AG04450 (cell line): Measurements from ENCODE around the gene EVL. TPM values are rescaled to one million over a fixed set of nuclear protein-coding genes. Genes with fewer than 3 reads are reported as not detected.

Source experiments
- CTCF ChIA-PET: fragments of 300-600, 350-600 bp; formaldehyde crosslinking; extraction: SDS; loops from one replicate; lab custom pipeline; 2022; ENCODE audit warnings: antibody characterized with exemption, inconsistent platforms; lab: Charles Lee
- POLR2A ChIA-PET: fragments of 350-600 bp; formaldehyde crosslinking; extraction: SDS; loops from one replicate; lab custom pipeline; 2021; ENCODE audit warnings: antibody characterized with exemption, inconsistent platforms; lab: Yijun Ruan, JAX
- DNase-seq: peaks from one replicate; pipeline ENCODE4 v3.0.0-alpha.2; 2011; ENCODE audit warnings: low read depth, low spot score
- H3K27ac ChIP-seq: one replicate; pipeline ENCODE4 v1.5.1; 2012; ENCODE audit warnings: low read depth, low read length, control low read depth
- H3K27me3 ChIP-seq: one replicate; pipeline ENCODE4 v1.6.0; 2012; ENCODE audit warnings: low read length; ENCODE audit not compliant: control insufficient read depth, insufficient read depth
- H3K4me3 ChIP-seq: 2 replicates; pipeline ENCODE4 v1.5.1; 2011; ENCODE audit warnings: mild to moderate bottlenecking, low read depth, low read length, control low read depth
- H3K9me3 ChIP-seq: 2 replicates; pipeline ENCODE4 v1.5.1; 2012; ENCODE audit warnings: low read length; ENCODE audit not compliant: control insufficient read depth, insufficient read depth
- polyA plus RNA-seq: library from polyadenylated mRNA; depleted of rRNA; stranded (reverse); fragments of >200 nt; gene quantifications from 2 replicates; pipeline ENCODE4 v1.2.3, GENCODE V29; 2011
- TF ChIP-seq, protein P1 (sequence below): IDR thresholded peaks from 2 replicates; pipeline ENCODE4 v1.5.1; 2011; ENCODE audit warnings: low read depth, low read length, control low read depth, inconsistent platforms

The EVL gene
- polyA plus RNA-seq, 1 experiment, result 36.5 TPM

DNA sequence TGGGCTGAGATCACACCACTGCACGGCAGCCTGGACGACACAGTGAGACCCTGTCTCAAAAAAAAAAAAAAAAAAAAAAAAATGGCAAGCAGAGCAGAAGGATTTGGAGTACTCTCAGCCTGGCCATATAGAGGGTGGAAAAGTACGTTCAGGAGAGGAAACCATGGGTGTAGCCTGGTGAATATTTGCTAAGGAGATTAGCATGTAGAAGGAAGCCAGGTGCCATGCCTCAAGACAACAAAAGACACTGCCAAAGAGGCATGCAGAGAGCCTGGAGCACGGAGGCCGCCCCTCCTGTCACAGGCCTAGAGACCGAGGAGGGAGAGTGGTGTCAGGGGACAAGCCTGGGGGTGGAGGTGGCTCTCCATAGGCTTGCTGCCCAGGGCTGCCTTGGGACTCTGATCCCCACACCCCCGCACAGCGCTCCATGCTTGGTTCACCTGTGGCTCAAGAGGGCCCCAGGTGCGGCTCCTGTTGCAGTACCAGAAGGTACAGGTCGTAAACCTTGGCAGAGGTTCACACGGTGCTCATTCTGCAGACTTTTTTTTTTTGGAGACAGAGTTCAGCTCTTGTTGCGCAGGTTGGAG lies 122.1 kb downstream of the EVL start:
- POLR2A ChIA-PET, result no interaction called here
- H3K27me3 ChIP-seq, result peaks cover under 1% of the 10 kb centered on the region
- DNase-seq, result no peak
- no peak overlapping the region for H3K4me3 ChIP-seq
- no peaks in the 10 kb centered on the region for H3K9me3 ChIP-seq
- TF ChIP-seq, protein P1, sequence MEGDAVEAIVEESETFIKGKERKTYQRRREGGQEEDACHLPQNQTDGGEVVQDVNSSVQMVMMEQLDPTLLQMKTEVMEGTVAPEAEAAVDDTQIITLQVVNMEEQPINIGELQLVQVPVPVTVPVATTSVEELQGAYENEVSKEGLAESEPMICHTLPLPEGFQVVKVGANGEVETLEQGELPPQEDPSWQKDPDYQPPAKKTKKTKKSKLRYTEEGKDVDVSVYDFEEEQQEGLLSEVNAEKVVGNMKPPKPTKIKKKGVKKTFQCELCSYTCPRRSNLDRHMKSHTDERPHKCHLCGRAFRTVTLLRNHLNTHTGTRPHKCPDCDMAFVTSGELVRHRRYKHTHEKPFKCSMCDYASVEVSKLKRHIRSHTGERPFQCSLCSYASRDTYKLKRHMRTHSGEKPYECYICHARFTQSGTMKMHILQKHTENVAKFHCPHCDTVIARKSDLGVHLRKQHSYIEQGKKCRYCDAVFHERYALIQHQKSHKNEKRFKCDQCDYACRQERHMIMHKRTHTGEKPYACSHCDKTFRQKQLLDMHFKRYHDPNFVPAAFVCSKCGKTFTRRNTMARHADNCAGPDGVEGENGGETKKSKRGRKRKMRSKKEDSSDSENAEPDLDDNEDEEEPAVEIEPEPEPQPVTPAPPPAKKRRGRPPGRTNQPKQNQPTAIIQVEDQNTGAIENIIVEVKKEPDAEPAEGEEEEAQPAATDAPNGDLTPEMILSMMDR, result no peak
- CTCF ChIA-PET, result no interaction called here
- no peak overlapping the region for H3K27ac ChIP-seq

DNA sequence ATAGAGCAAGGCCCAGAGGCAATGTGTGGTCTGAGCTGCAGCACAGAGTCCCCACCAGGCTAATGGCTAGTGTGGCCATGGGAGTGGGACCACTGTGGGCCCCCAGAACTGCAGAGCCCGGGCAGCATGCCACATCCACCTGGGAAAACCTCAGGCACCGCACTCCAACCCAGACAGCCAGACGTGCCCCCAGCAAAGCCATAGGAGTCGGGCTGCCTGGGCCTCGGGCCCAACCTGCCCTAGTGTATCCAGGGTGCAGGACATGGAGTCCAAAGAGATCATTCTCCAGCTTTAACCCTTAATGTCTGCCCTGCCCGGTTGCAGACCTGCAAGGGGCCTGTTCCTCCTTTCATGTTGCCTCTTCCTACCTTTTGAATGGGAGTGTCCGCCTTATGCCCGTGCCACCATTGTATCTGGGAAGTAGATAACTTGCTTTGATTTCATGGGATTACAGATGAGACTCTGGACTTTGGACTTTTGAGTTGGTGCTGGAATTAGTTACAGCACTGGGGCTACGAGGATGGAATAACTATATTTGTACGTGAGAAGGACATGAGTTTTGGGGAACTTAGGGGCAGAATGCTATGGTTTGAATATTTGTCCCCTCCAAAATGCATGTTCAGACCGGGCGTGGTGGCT lies 123.3 kb downstream of the EVL start:
- H3K27me3 ChIP-seq, result no peaks in the 10 kb centered on the region
- no peaks in the 10 kb centered on the region for H3K9me3 ChIP-seq
- no peak overlapping the region for H3K27ac ChIP-seq
- CTCF ChIA-PET, result no interaction called here
- POLR2A ChIA-PET, result no interaction called here
- TF ChIP-seq, protein P1, result no peak
- no peak overlapping the region for H3K4me3 ChIP-seq
- no peak for DNase-seq

DNA sequence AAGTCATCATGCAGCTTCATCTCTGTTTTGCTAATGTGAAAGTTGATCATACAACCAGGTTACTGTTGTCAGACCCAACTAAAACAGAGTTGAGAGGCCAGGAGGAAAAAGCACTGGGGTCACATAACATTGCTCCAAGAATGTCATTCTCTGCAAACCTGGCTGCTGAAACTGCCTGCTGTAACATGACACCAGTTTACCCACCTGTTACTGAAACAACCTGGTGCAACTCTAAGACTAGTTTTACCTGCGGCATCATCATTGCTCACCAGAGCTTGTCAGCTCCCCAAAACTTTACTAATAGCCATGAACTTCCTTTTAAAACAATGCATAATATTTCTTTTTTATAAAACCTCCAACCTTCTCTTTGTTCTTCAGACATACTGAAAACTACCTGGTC lies 124.9 kb downstream of the EVL start:
- CTCF ChIA-PET, result no interaction called here

DNA sequence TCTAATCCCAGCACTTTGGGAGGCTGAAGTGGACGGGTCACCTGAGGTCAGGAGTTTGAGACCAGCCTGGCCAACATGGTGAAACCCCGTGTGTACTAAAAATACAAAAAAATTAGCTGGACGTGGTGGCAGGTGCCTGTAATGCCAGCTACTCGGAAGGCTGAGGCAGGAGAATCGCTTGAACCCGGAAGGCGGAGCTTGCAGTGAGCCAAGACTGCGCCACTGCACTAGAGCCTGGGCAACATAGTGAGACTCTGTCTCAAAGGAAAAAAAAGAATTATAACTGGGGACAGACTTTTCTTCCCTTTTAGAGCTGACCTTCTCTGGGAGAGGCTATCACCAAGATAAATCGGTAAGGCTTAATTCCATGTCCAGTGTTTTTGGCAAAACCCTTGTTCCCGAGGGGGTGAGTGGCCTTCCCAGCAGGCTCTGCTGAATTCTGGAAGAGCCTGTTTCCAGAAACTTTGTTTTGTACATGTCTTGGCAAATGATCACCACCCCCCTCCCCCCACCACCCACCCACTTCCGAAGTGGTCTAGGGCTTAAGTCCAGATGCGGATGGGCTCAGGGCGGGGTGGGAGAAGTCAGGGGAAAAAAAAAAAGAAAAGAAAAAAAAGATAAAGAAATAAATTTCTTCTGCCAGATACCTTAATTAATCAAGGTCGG lies 126.5 kb downstream of the EVL start:
- H3K27me3 ChIP-seq, result no peaks in the 10 kb centered on the region
- ChIA-PET POLR2A (interaction anchor here (0.7 kb wide), 1 partner anchor 45 kb away, joined by 3 read pairs; no protein-coding TSS in a partner anchor), CTCF (interaction anchor here (0.6 to 3.1 kb wide), 8 partner anchors 15 to 256 kb away, joined by 3 to 42 read pairs (median 4); no protein-coding TSS in a partner anchor)
- no peaks in the 10 kb centered on the region for H3K9me3 ChIP-seq
- H3K4me3 ChIP-seq, result no peak overlapping the region
- DNase-seq, result no peak
- TF ChIP-seq, protein P1, result no peak
- H3K27ac ChIP-seq, result no peak overlapping the region

More for the DNA sequence above, 124.9 kb downstream of the EVL start:
- DNase-seq, result no peak
- POLR2A ChIA-PET, result no interaction called here
- Histone ChIP-seq H3K27me3 (no peaks in the 10 kb centered on the region), H3K4me3 (no peak overlapping the region), H3K27ac (no peak overlapping the region), H3K9me3 (no peaks in the 10 kb centered on the region)
- TF ChIP-seq, protein P1, result no peak
